GM21390 (cell line): Measurements from ENCODE around the gene LSP1.

Experiments used
- ATAC-seq: cut with Tn5 transposase; IDR thresholded peaks from one replicate; pipeline ENCODE4 v1.9.1; 2021; ENCODE audit not compliant: unreplicated experiment

LSP1 gene

DNA sequence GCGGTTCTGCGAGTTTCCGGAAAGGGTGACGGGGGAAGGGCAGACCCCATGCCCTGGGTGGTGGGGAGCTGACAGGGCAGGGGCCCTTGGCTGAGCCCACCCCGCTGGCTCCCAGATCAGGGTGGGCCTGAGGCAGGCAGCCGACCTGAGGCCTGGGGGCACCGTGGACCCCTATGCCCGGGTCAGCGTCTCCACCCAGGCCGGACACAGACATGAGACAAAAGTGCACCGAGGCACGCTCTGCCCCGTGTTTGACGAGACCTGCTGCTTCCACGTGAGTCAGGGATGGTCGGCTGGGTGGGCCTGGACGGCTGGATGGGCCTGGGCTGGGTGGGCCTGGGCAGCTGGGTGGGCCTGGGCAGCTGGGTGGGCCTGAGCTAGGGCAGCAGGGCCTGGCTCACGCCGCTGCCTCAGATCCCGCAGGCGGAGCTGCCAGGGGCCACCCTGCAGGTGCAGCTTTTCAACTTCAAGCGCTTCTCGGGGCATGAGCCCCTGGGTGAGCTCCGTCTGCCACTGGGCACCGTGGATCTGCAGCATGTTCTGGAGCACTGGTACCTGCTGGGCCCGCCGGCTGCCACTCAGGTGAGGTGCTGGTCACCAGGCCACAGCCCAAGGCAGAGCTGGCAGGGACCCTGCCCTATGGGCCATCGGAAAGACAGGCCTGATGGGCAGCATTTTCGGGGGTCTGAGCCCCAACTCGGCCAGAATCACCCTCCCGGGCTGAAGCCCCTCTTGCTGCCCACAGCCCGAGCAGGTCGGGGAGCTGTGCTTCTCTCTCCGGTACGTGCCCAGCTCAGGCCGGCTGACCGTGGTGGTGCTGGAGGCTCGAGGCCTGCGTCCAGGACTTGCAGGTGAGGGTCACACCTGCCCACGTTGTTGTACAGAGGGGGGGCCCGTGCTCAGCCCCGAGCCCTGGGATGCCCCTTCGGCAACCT, 16.6 kb upstream of the LSP1 start:
- no peak for ATAC-seq

DNA sequence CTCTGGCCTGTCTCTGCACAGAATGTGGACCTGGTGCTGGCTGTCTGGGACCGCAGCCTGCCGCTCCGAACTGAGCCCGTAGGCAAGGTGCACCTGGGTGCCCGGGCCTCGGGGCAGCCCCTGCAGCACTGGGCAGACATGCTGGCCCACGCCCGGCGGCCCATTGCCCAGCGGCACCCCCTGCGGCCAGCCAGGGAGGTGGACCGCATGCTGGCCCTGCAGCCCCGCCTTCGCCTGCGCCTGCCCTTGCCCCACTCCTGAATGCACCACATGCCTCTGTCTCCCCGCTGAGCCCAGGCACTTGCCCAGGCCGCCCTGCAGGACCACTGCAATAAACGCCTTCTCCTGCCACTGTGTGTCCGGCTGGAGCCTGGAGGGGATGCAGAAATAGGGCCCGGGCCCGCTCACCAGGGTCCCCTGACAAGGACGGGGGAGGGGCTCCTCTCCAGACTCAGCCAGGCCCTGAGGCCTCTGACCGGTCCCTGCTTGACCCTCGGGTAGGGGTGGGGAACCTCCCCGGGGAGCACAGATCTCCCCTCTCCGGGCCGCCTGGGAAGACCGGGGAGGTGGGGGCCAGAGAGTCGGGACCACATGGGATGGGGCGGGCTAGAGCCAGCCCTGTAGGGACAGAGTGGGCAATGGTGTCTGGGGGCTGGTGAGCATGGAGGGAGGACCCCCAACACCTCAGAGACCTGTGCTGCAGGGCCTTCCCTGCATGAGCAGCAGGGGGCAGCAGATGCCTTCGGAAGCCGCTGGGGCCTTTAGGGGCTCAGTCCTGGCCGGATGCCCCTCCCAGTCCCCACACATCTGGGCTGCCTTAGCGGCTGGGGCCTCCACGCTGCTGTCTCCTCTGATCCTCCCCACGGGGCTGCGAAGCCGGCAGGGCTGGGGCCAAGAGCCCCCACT, 15.5 kb upstream of the LSP1 start:
- peak; percentile 68 for ATAC-seq

GRCh38 chr11:1838077-1838425, 14.8 kb upstream of the LSP1 start:
- no peak for ATAC-seq

GRCh38 chr11:1838426-1839144, 14.3 kb upstream of the LSP1 start, which contains the start of gene TNNI2:
TNNI2 (plus strand) TSS chr11:1838981; CDS start chr11:1839697, 716 bp downstream.
- no peak for ATAC-seq

- no peak for ATAC-seq
Observed at GRCh38 chr11:1839204-1839923, 13.5 kb upstream of the LSP1 start.

DNA sequence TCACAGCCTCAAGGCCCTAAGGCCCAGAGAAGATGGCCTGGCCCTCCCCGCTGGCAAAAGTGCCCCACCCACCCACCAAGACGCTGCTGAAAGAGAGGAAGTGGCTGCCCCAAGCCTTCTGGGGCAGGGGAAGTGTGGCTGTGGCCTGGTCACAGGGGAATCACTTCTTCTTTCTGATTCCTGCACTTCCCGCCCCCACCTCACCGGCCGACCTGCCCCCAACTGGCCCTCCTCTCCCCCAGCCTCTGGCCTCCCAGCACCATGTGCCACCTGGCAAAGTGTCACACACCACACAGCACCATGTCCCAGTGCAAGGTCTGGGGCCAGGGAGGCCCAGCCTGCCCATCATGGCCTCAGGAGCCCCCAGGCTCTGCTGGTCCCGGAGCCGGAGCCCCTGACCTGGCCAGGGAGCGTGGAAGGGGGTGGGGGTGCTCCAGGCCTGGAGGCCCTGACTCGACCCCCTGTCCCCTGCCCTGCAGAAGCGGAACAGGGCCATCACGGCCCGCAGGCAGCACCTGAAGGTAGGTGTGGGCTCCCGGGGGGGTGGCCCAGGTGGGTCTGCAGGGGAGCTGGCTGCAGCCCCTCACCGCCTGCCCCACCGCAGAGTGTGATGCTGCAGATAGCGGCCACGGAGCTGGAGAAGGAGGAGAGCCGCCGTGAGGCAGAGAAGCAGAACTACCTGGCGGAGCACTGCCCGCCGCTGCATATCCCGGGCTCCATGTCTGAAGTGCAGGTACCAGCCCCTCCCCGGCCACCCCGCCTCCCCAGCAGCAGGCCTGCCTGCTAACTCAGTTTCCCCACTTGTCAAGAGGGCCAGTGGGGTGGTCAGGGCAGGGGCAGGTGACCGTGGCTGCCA, 12.7 kb upstream of the LSP1 start:
- peak; percentile 37 for ATAC-seq

DNA sequence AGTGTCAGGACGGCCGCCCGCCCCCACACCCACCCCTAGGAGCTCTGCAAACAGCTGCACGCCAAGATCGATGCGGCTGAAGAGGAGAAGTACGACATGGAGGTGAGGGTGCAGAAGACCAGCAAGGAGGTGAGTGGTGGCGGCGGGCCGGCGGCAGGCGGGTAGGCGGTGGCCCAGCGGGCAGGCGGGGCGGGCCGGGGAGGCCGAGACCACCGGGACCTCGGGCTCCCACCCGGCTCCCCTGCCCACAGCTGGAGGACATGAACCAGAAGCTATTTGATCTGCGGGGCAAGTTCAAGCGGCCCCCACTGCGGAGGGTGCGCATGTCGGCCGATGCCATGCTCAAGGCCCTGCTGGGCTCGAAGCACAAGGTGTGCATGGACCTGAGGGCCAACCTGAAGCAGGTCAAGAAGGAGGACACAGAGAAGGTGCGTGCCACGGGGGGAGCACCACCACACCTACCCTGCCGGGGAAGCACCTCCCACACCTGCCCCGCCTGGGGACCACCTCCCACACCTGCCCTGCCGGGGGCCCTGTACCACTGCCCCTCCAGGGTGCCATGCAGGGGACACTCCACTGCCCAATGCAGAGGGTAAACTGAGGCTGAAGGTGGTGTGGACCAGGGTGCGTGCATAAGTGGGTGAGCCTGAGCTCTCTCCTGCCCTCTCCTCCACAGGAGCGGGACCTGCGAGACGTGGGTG, 12.0 kb upstream of the LSP1 start:
- ATAC-seq: no peak

DNA sequence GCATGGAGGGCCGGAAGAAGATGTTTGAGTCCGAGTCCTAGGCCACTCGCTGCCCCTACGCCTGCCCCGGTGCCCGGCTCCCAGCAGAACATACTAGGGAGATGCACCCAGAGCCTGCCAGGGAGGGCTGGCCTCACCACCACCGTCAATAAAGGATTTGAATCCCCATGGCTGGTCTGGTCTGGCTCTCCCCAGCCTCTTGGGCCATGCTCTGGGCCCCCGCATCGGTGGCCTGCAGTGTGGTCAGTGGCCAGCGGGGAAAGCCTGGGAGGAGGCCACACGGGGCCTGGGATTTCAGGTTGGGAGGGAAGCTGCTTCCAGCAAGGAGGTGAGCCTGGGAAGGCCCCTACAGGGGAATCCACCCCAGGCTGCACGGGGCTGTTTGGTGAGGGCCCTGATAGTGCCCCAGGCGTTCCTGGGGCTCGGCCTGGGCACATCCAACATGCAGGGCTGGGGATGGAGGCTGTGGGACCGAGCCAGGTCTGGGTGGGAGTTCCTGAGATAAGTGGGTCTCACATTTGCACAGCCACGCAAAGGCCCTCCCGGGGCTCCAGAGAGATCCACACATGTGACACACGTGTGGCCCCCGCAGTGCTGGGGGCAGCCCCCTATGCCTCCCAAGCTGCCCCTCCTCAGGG, 11.3 kb upstream of the LSP1 start:
- ATAC-seq: no peak

DNA sequence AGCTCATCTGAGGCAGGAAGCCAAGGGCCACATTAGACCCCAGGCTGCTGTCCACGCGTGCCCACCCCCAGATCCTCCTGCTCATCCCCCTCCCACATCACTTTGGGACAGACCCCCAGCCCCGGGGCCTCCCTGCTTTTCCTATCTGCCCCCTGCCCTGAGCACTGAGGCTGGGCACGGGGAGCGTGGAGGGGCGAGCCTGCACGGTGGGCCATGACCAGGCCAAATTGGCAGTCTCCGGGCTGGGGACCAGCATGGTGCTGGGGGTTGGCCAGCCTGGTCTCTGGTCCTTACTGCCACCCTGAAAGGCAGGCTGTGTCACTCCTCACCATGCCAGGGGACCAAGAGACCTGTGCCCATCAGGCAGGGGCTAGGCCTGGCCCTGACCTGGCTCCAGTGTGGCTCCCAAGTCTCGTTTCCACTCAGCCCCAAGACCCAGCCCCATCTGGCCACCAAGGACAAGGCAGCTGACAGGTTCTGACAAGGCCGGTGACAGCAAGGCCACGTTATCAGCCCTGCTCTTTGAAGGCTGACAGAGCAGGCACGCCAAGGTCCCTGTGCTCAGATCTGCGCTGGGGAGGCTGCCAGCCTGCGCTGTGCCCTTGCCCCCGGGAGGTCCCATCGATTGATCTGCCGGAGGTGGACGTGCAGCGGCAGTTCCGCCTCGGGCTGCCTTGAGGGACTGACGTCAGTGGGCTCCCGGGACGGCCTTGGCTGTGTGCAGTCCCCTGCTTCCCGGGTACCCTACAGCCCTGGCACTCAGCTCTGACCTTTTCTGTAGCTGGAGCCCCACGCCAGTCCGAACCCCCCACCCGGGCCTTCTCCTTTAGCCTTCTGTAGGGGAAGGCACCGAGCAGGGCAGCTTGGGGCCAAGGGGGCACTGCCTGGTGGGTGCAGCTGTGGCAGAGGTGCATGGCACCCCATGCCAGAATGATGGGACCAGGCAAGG, 10.5 kb upstream of the LSP1 start:
- ATAC-seq: no peak

GRCh38 chr11:1843098-1843473, 9.8 kb upstream of the LSP1 start:
- no peak for ATAC-seq

GRCh38 chr11:1843796-1844195, 9.1 kb upstream of the LSP1 start:
- ATAC-seq: no peak

DNA sequence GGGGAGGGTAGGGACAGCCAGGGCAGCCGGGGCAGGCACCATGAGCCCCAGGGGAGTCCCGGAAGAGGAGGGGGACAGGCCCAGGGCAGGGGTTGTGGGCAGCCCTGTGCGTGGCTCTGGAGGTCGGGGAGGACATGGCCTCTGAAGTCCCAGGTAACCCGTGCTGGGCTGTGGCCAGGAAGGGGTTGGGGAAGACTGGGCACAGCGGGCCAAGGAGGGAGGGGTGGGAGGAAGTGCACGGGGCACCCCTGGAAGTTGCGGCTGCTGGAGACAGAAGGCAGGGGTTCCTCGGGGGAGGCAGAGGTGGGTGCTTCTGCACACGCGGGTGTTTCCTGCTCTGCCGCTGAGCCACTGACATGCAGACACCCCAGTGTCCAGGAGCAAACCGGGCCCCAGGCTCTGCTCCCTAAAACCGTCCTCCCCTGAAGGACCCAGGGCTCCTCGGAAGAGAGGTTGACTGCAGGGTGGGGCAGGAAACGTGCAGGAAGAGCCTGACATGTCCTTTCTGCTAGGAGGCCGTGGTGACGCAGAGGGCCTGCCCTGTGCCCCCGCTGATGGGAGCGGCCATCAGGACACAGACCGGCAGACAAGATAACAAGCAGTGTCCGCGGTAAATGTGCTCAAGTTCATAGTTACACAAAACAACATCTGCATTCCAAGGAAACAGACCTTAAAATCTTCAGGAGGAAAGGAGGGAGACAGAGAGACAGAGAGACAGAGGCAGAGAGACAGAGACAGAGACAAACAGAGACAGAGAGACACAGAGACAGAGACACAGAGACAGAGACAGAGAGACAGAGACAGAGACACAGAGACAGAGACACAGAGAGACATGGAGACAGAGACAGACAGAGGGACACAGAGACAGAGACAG, 8.4 kb upstream of the LSP1 start:
- no peak for ATAC-seq

DNA sequence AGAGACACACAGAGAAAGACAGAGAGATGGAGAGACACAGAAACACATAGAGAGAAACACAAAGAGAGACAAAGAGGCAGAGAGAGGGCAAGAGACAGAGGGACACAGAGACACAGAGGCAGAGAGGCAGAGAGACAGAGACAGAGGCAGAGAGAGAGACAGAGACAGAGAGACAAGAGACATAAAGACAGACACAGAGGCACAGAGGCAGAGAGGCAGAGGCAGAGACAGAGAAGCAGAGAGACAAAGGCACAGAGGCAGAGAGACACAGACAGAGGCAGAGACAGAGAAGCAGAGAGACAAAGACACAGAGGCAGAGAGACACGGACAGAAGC, 7.8 kb upstream of the LSP1 start:
- no peak for ATAC-seq

DNA sequence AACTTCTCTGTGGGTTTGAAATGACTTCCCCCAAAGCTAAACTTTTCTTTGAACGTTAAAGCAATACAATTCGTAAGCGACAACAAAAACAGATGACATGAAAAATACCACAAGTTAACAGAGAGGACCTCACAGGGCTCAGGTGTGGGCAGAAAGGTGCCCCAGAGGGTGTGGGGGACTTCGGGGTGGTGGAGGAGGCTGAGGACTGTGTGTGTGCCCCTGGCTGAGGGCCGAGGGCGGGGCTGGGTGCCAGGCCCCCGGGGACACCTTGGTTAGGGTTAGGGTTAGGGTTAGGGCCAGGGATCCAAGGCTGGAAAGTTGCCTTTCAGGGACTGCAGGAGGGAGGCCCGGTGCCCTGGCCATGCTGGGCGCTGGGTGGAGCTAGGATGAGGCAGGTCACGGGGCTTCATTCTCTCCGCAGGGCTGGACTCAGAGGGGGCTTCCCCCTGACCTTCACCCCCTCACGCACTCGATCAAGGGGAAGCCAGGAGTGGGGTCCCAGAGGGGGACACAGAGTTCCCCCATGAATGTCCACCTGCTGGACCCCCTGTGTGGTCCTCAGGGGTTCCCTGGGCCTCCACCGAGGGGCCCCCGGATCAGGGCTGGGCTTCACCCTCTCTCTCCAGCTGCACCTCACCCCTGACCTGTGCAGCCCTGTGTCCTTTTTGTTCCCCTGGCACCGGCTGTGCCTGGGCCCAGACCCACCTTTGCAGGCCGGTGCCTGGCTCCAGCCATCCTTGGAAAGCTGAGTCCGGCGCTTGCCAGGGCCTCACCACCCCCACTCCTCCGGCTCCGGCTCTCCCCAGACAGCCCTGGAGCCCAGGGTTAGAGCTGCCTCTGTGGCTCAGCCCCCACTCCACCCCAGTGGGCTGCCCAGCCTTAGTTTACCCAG, 7.1 kb upstream of the LSP1 start:
- no peak for ATAC-seq

- no peak for ATAC-seq
Observed at GRCh38 chr11:1846453-1846932, 6.4 kb upstream of the LSP1 start.
